ENCODE results near the gene TMED1. TPM values are rescaled to one million over a fixed set of nuclear protein-coding genes. Genes with fewer than 3 reads are reported as not detected.
"Not testable (repeated sequence)": the region's sequence is repeated elsewhere in the genome, so short reads cannot be mapped to it uniquely, and the experiment has no call there.

TMED1 gene
- total RNA-seq, 2 experiments from 2014 or later = 16.0 to 19.2 TPM

DNA sequence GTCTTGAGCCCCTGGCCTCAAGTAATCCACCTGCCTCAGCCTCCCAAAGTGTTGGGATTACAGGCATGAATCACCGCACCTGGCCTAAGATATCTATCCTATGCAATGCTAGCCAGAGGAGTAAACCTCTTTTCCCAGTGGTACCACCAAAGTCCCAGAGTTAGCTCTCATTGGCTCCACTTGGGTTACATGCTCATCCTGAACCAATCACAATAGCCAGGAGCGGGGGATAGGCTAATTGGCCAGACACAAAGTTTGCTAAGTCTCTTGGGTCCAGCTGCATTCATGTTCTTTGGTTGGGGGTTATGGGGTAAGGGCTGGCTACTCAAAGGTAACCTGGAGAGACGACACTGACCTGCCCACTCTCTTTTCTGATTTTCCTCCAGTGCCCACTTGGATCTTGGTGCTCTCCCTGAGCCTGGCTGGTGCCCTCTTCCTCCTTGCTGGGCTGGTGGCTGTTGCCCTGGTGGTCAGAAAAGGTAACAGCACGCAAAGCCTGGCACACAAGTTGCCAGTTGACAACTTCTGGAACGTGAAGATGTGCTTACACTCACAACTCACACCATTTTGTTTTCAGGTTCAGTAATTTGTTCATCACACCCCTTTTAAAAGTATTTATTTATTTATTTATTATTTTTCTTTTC lies 20.0 kb upstream of the TMED1 start:
- peaks cover 4% of the 10 kb centered on the region for H3K4me1 Mint-ChIP-seq
- CTCF ChIA-PET = interaction anchor here (1.0 to 6.3 kb wide), 9 partner anchors 10 to 156 kb away, joined by 3 to 60 read pairs (median 9); partner anchors contain the start of genes DNM2, QTRT1 and TMED1
- peaks cover under 1% of the 10 kb centered on the region for H3K27me3 Mint-ChIP-seq
- no peaks in the 10 kb centered on the region for H3K9me3 Mint-ChIP-seq (ENCODE audit: low read depth)
- no peak overlapping the region for H3K27ac Mint-ChIP-seq
- ATAC-seq (no peak), DNase-seq (no peak)
- H3K4me3 Mint-ChIP-seq = no peak overlapping the region
- no peaks in the 10 kb centered on the region for H3K36me3 Mint-ChIP-seq

- Mint-ChIP-seq H3K9me3 (ENCODE audit: low read depth) (no peaks in the 10 kb centered on the region), H3K27me3 (peaks cover 3% of the 10 kb centered on the region), H3K36me3 (no peaks in the 10 kb centered on the region), H3K4me3 (no peak overlapping the region), H3K27ac (no peak overlapping the region), H3K4me1 (peaks cover 4% of the 10 kb centered on the region)
- CTCF ChIA-PET = interaction anchor here (0.9 to 6.3 kb wide), 11 partner anchors 12 to 155 kb away, joined by 3 to 60 read pairs (median 5); partner anchors contain the start of genes DNM2, QTRT1 and TMED1
- DNase-seq = no peak
- no peak for ATAC-seq
Measured at GRCh38 chr19:10854350-10855089, 18.5 kb upstream of the TMED1 start.

GRCh38 chr19:10852941-10853340 lies 16.9 kb upstream of the TMED1 start:
- ATAC-seq (no peak), DNase-seq (no peak)
- Mint-ChIP-seq H3K4me3 (no peak overlapping the region), H3K4me1 (peaks cover 9% of the 10 kb centered on the region), H3K27ac (no peak overlapping the region), H3K27me3 (peaks cover 3% of the 10 kb centered on the region), H3K9me3 (ENCODE audit: low read depth) (no peaks in the 10 kb centered on the region), H3K36me3 (no peaks in the 10 kb centered on the region)
- CTCF ChIA-PET = interaction anchor here (1.3 to 6.3 kb wide), 2 partner anchors 13 to 14 kb away, joined by 4 to 60 read pairs; no protein-coding TSS in a partner anchor

GRCh38 chr19:10852098-10852800 lies 16.2 kb upstream of the TMED1 start:
- no peak overlapping the region for H3K4me3 Mint-ChIP-seq
- H3K27me3 Mint-ChIP-seq = peaks cover 3% of the 10 kb centered on the region
- H3K27ac Mint-ChIP-seq = no peak overlapping the region
- ATAC-seq (no peak), DNase-seq (no peak)
- CTCF ChIA-PET = interaction anchor here (1.0 to 6.3 kb wide), 4 partner anchors 14 to 24 kb away, joined by 3 to 60 read pairs (median 4); partner anchors contain the start of gene TMED1
- H3K36me3 Mint-ChIP-seq = no peaks in the 10 kb centered on the region
- H3K4me1 Mint-ChIP-seq = peaks cover 14% of the 10 kb centered on the region
- H3K9me3 Mint-ChIP-seq (ENCODE audit: low read depth) = no peaks in the 10 kb centered on the region

GRCh38 chr19:10850631-10851030 lies 14.6 kb upstream of the TMED1 start:
- CTCF ChIA-PET = interaction anchor here (1.3 to 6.3 kb wide), 3 partner anchors 8 to 133 kb away, joined by 4 to 60 read pairs (median 11); partner anchors contain the start of gene DNM2
- no peak overlapping the region for H3K27ac Mint-ChIP-seq
- ATAC-seq (no peak), DNase-seq (no peak)
- no peak overlapping the region for H3K4me3 Mint-ChIP-seq
- peaks cover 3% of the 10 kb centered on the region for H3K27me3 Mint-ChIP-seq
- H3K4me1 Mint-ChIP-seq = peaks cover 24% of the 10 kb centered on the region
- peaks cover 5% of the 10 kb centered on the region for H3K9me3 Mint-ChIP-seq (ENCODE audit: low read depth)
- H3K36me3 Mint-ChIP-seq = peaks cover 9% of the 10 kb centered on the region

DNA sequence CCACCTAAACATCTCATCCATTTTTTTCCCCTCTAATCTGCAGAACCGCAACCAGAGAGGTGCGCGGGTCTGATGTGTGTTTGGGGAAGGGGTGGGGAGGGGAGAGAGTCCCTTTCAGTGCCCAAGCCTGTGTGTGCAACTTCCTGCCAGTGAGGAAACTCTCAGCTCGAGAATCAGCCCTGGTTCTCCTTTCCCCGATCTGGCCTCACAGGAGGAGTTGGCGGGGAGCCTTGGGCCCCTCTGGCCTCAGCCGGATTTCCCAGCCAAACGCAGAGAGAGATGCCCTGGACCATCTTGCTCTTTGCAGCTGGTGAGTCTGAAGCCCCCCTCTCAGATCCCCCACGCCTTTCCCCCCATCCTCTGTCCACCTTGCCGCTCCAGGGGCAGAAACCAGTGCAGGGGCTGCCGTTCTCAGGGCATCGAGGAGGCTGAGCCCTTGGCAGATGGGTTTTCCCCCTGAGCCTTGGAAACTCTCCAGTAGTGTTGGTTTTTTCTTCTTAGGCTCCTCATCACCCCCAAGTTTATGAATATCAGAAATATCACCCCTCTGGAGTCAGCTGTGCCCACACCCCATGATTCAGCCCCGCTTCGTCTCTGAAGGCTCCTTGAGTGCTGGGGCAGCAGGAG lies 12.3 kb upstream of the TMED1 start, which contains the start of gene C19orf38:
Gene C19orf38, plus strand, starts transcription at position 186 of the 627 bp plus-strand sequence. Its CDS starts 94 bp downstream, at position 280.
- Mint-ChIP-seq H3K36me3 (peaks cover 13% of the 10 kb centered on the region), H3K27ac (no peak within 1 kb of the TSS), H3K27me3 (peaks cover 6% of the 10 kb centered on the region), H3K4me3 (no peak within 1 kb of the TSS), H3K9me3 (ENCODE audit: low read depth) (peaks cover 7% of the 10 kb centered on the region), H3K4me1 (peaks cover 24% of the 10 kb centered on the region)
- no peak for DNase-seq
- peak; percentile 27 for ATAC-seq
- CTCF ChIA-PET = interaction anchor here (0.6 to 1.4 kb wide), 5 partner anchors 12 to 149 kb away, joined by 3 to 4 read pairs (median 3); partner anchors contain the start of genes DNM2 and TMED1

DNA sequence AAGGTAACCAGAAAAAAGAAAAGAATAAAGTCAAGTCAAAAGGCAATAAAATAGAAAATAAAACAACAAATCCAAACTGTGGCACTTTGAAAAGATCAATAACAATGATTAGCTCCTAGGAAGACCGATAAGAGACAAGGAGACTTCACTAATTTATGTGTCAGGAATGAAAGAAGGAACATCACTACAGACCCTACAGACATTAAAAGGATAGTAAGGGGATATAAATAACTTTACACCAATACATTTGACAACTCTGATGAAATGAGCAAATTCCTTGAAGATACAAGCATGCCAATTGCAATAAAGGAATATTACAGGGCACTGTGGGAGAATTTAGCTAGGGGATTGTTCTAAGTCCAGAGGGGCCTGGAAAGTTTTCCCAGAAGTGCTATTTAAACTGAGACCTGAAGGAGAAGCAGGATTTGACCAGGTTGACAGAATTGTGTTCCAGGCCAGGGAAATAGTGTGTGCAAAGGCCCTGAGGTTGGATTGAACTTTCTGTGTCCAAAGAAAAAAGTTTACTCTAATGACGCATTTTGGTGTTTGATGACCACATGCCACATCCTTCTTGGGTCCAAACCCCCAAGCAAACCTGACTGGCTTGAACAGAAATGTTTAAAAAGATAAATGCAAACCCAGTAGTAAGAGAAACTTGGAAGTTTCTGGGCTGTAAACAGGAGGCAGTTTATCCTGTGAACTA lies 10.6 kb upstream of the TMED1 start:
- Mint-ChIP-seq H3K4me3 (no peak overlapping the region), H3K4me1 (peaks cover 24% of the 10 kb centered on the region), H3K27ac (peak overlapping the region; percentile 61), H3K36me3 (peaks cover 13% of the 10 kb centered on the region), H3K9me3 (ENCODE audit: low read depth) (peaks cover 7% of the 10 kb centered on the region), H3K27me3 (peaks cover 9% of the 10 kb centered on the region)
- DNase-seq (peak; percentile 63), ATAC-seq (peak; percentile 33)
- CTCF ChIA-PET = interaction anchor here (0.8 to 2.2 kb wide), 5 partner anchors 11 to 129 kb away, joined by 3 to 9 read pairs (median 4); partner anchors contain the start of genes DNM2 and TMED1

- Mint-ChIP-seq H3K4me1 (peaks cover 14% of the 10 kb centered on the region), H3K27me3 (peaks cover 6% of the 10 kb centered on the region), H3K27ac (no peak overlapping the region), H3K4me3 (no peak overlapping the region), H3K9me3 (ENCODE audit: low read depth) (peaks cover 7% of the 10 kb centered on the region), H3K36me3 (peaks cover 13% of the 10 kb centered on the region)
- CTCF ChIA-PET = interaction anchor here (2.5 kb wide), 1 partner anchor 21 kb away, joined by 10 read pairs; no protein-coding TSS in a partner anchor
- no peak for DNase-seq
- ATAC-seq = no peak
Measured at GRCh38 chr19:10842788-10843187, 6.8 kb upstream of the TMED1 start.

- ATAC-seq (no peak), DNase-seq (no peak)
- Mint-ChIP-seq H3K36me3 (peaks cover 7% of the 10 kb centered on the region), H3K4me3 (no peak overlapping the region), H3K9me3 (ENCODE audit: low read depth) (peaks cover 7% of the 10 kb centered on the region), H3K27me3 (peaks cover 3% of the 10 kb centered on the region), H3K27ac (no peak overlapping the region), H3K4me1 (peaks cover 18% of the 10 kb centered on the region)
- CTCF ChIA-PET = interaction anchor here (0.9 to 2.8 kb wide), 6 partner anchors 11 to 102 kb away, joined by 3 to 15 read pairs (median 4); no protein-coding TSS in a partner anchor
Measured at GRCh38 chr19:10839114-10840050, 3.4 kb upstream of the TMED1 start.

GRCh38 chr19:10838377-10838776 lies 2.4 kb upstream of the TMED1 start:
- H3K27ac Mint-ChIP-seq = no peak overlapping the region

GRCh38 chr19:10837649-10838048 lies 1.6 kb upstream of the TMED1 start:
- not testable (repeated sequence) for DNase-seq; H3K9me3 Mint-ChIP-seq (ENCODE audit: low read depth); H3K27ac Mint-ChIP-seq; ATAC-seq; H3K4me3 Mint-ChIP-seq; H3K27me3 Mint-ChIP-seq
- CTCF ChIA-PET = interaction anchor here (2.0 to 3.2 kb wide), 7 partner anchors 16 to 137 kb away, joined by 7 to 50 read pairs (median 20); partner anchors contain the start of genes DNM2 and QTRT1
- H3K36me3 Mint-ChIP-seq = peaks cover 13% of the 10 kb centered on the region
- H3K4me1 Mint-ChIP-seq = peaks cover 18% of the 10 kb centered on the region

More at GRCh38 chr19:10838377-10838776, 2.4 kb upstream of the TMED1 start:
- H3K4me1 Mint-ChIP-seq = peaks cover 18% of the 10 kb centered on the region
- CTCF ChIA-PET = interaction anchor here (0.9 to 2.8 kb wide), 3 partner anchors 15 to 26 kb away, joined by 4 to 15 read pairs (median 4); no protein-coding TSS in a partner anchor
- no peak overlapping the region for H3K4me3 Mint-ChIP-seq
- H3K36me3 Mint-ChIP-seq = peaks cover 7% of the 10 kb centered on the region
- H3K27me3 Mint-ChIP-seq = peaks cover 3% of the 10 kb centered on the region
- ATAC-seq (no peak), DNase-seq (no peak)
- H3K9me3 Mint-ChIP-seq (ENCODE audit: low read depth) = peaks cover 7% of the 10 kb centered on the region

Measured in activated CD8-positive, alpha-beta memory T cell treated with anti-CD3 and anti-CD28 coated beads, Interleukin-2, amount 10 ng/mL, durations not matched to agents 7 days and 5 days (primary cell).